ENCODE results near the gene WDR45B.

DNA sequence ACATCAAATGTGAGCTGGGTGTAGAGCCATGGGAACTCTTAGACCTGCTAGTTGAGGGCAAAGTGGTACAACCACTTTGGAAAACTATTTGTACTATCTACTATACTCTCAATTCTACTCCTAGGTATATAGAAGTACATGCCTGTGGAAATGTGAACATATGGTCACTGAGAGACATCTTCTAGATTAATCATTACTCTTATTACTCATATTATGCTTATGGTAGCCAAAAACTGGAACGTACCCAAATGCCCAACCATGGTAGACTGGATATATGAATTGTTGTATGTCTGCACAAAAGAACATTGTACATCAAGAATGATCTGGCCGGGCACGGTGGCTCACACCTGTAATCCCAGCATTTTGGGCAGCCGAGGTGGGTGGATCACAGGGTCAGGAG lies 2.7 kb downstream of the WDR45B start:
- TF ChIP-seq, protein P1, sequence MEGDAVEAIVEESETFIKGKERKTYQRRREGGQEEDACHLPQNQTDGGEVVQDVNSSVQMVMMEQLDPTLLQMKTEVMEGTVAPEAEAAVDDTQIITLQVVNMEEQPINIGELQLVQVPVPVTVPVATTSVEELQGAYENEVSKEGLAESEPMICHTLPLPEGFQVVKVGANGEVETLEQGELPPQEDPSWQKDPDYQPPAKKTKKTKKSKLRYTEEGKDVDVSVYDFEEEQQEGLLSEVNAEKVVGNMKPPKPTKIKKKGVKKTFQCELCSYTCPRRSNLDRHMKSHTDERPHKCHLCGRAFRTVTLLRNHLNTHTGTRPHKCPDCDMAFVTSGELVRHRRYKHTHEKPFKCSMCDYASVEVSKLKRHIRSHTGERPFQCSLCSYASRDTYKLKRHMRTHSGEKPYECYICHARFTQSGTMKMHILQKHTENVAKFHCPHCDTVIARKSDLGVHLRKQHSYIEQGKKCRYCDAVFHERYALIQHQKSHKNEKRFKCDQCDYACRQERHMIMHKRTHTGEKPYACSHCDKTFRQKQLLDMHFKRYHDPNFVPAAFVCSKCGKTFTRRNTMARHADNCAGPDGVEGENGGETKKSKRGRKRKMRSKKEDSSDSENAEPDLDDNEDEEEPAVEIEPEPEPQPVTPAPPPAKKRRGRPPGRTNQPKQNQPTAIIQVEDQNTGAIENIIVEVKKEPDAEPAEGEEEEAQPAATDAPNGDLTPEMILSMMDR (IDR thresholded peaks at IDR 0.05; ENCODE audit: low read depth, low read length, poor library complexity, severe bottlenecking), result no peak
- no peak for TF ChIP-seq EZH2phosphoT487 (IDR thresholded peaks at IDR 0.05; ENCODE audit: borderline replicate concordance, low read length)

Measured in DOHH2 (cell line).